Glomerular endothelial cell (primary cell): ENCODE results near the gene VASP. TPM values are rescaled to one million over a fixed set of nuclear protein-coding genes. Genes with fewer than 3 reads are reported as not detected.

Experiments used
- DNase-seq: peaks from one replicate; pipeline ENCODE4 v3.0.0-alpha.2; 2011; ENCODE audit warnings: low read depth, low spot score; ENCODE audit errors: extremely low read depth
- total RNA-seq: library from RNA; depleted of rRNA; stranded (reverse); fragments of >200 nt; gene quantifications from 2 replicates; pipeline ENCODE4 v1.2.3, GENCODE V29; 2015

VASP gene
- total RNA-seq, 1 donor from 2014 or later: 205 TPM

DNA sequence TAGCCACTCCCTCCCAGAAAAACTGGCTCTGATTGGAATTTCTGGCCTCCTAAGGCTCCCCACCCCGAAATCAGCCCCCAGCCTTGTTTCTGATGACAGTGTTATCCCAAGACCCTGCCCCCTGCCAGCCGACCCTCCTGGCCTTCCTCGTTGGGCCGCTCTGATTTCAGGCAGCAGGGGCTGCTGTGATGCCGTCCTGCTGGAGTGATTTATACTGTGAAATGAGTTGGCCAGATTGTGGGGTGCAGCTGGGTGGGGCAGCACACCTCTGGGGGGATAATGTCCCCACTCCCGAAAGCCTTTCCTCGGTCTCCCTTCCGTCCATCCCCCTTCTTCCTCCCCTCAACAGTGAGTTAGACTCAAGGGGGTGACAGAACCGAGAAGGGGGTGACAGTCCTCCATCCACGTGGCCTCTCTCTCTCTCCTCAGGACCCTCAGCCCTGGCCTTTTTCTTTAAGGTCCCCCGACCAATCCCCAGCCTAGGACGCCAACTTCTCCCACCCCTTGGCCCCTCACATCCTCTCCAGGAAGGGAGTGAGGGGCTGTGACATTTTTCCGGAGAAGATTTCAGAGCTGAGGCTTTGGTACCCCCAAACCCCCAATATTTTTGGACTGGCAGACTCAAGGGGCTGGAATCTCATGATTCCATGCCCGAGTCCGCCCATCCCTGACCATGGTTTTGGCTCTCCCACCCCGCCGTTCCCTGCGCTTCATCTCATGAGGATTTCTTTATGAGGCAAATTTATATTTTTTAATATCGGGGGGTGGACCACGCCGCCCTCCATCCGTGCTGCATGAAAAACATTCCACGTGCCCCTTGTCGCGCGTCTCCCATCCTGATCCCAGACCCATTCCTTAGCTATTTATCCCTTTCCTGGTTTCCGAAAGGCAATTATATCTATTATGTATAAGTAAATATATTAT is 33.3 kb upstream of the VASP start:
- DNase-seq: no peak

DNA sequence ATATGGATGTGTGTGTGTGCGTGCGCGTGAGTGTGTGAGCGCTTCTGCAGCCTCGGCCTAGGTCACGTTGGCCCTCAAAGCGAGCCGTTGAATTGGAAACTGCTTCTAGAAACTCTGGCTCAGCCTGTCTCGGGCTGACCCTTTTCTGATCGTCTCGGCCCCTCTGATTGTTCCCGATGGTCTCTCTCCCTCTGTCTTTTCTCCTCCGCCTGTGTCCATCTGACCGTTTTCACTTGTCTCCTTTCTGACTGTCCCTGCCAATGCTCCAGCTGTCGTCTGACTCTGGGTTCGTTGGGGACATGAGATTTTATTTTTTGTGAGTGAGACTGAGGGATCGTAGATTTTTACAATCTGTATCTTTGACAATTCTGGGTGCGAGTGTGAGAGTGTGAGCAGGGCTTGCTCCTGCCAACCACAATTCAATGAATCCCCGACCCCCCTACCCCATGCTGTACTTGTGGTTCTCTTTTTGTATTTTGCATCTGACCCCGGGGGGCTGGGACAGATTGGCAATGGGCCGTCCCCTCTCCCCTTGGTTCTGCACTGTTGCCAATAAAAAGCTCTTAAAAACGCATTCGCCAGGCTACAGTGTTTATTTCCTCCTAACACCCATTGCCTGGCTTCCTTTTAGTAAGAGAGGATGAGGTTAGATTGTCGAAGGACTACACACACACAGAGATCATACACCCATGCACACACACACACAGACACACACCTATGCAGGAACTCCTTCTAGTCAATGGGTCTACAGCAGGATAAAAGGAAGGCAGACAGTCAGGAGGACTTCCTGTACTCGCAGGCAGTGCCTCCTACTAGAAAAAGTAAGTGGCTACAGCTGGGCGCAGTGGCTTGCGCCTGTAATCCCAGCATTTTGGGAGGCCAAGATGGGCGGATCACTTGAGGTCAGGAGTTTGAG is 32.4 kb upstream of the VASP start:
- no peak for DNase-seq

DNA sequence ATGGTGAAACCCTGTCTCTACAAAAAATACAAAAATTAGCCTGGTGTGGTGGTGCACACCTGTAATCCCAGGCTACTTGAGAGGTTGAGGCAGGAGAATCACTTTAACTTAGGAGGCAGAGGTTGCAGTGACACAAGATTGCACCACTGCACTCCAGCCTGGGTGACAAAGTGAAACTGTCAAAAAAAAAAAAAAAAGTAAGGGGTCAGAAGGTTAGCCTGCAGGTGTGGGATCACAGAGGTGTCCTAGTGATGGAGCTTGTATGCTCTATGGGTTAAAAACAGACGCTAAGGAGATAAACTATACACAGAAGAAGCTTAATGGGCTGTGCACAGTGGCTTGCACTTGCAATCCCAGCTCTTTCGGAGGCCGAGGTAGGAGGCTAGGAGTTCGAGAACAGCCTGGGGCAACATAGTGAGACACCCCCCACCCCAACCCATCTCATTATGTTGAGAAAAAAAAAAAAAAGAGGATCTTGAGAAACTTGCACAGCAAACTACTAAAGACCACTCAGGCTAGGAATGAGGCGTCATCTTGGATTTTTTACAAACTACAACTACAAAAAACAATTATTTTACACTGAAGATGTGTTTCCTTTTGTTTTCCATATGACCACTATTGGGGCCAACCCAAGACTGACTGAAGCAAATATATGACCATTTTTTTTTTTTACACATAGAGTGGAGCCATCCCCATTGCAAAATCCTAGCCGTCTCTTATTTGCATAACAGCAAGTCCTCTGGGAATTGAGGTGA is 31.6 kb upstream of the VASP start:
- no peak for DNase-seq

DNA sequence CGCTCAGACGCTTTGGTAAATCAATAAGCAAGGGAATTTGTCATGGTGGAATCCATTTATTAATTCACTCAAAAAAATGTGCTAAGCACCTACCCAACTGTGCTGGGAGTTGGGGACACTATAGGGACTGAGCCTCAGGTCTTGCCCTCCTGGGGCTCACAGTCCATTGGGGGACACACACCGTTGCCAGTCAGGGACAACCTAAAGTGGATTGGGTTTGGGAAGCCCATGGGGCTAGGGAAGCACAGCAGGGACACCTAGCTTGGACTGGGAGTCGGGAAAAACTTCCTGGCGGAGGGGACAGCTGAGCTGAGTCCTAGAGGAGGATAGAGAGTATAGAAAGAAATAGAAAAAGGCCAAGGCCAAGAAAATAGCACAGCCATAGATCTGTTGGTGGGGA is 31.0 kb upstream of the VASP start:
- no peak for DNase-seq

DNA sequence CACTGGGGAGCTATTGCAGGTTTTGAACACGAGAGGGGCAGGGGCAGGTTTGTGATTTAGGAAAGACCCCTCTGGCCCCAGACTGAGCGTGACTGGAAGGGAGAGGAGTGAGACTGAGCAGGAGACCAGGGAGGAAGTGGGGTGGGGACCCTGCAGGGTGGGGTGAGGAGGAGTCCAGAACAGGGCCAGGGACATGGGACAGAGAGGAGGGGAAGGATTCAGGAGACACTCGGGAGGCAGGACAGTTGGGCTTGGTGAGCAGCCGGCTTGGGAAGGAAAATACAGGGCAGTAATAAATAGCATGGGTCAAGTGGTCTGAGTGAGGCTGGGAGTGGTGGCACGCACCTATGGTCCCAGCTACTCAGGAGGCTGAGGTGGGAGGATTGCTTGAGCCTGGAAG is 30.1 kb upstream of the VASP start:
- DNase-seq: no peak

DNA sequence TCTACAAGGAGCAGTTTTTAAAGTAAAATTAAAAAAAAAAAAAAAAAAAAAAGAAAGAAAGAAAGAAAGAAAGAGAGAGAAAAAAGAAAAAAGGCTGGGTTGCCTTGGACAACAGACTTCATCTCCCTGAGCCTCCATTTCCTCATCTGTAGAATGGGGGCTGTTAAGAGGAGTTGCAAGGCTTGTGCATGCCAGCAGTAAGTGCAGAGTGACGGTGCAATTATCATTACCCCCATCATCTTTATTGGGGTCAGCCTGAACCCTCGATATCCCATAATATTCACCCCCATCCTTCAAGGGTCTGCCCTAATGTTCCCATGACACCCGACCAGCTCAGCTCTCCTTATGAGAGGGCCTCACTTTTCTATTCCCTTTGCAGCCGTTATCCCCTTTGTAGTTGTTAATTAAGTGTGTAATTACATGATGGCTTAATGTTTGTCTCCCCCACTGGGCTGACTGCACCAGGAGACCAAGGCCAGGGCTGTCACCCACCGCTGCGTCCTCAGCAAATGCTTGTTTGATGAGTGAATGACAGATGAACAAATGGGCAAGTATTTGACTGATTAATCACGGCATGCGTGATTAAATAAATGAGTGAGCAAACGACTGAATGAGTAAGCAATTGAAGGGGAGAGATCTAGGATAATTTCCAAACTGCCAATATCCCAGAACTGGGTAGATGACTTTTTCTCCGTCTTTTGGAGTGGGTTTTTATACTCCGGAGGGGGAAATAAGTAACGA is 29.4 kb upstream of the VASP start:
- DNase-seq: no peak

DNA sequence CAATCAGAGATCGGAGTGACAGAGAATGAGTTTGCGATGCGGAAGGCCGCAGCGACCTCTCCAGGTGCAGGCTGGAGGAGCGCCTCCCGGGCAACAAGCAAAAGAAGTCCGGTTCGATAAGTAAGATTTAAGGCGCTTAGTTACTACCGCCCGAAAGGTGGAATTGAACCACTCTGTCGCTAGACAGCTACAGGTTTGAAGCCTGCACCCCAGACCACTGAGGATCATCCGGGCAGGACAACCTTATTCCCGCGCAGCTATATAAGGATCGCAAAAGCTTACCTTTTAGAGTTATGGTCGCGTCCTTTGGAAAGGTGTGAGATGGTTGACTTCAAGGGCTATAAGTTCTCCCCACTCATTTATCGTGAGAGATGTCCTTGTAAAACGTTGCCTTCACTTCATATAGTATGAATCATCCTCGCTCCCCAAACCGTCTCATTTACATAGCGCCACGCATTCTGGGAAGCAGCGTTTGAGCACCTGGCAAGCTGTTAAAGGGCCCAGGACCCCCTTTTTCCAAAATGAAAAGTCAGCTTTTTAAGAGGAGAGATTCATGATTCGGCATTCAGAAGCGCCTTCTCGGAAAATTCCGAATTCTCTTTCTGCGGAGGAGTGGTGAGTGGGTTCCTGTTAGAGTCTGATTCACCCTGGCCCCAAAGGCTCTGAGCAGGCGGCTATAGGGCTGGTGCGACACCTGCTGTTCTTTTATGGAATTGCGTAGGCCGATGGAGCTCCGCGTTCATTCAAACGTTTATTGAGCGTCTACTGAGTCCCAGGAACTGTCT is 28.6 kb upstream of the VASP start:
- no peak for DNase-seq

DNA sequence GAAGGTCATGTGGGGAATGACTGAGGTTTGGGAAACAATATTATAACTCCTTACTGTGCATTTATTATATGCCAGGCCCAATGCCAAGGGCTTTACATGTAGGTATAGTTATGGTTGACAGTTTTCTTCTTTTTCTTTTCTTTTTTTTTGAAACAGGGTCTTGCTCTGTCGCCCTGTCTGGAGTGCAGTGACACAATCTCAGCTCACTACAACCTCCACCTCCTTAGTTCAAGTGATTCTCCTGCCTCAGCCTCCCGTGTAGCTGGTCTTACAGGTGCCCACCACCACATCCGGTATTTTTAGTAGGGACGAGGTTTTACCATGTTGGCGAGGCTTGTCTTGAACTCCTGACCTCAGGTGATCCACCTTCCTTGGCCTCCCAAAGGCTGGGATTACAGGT is 24.2 kb upstream of the VASP start:
- DNase-seq: no peak

DNA sequence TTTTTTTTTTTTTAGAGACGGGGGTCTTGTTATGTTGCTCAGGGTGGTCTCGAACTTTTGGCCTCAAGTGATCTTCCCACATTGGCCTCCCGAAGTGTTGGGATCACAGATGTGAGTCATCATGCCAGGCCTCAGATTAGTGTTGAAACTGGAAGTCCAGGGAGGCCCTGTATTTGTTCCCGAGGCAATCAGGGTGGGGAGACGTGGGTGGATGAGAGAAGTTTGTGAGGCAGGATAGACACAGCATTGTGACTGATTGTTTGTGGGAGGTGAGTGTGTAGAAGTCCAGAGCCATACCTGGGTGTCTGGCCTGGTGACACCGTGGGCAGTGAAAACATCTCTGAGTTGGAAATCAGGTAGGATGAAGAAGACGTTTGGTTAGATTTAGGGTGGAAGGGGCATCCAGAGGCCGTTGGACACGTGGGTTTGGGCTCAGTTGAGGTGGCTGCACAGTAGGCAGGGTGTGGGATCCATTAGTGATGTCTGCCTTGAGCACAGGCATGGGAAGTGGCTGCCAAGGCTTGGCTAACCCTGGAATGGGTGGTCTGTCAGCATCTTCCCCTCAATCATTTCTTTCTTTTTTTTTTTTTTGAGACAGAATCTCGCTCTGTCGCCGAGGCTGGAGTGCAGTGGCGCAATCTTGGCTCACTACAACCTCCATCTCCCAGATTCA is 22.9 kb upstream of the VASP start:
- no peak for DNase-seq

DNA sequence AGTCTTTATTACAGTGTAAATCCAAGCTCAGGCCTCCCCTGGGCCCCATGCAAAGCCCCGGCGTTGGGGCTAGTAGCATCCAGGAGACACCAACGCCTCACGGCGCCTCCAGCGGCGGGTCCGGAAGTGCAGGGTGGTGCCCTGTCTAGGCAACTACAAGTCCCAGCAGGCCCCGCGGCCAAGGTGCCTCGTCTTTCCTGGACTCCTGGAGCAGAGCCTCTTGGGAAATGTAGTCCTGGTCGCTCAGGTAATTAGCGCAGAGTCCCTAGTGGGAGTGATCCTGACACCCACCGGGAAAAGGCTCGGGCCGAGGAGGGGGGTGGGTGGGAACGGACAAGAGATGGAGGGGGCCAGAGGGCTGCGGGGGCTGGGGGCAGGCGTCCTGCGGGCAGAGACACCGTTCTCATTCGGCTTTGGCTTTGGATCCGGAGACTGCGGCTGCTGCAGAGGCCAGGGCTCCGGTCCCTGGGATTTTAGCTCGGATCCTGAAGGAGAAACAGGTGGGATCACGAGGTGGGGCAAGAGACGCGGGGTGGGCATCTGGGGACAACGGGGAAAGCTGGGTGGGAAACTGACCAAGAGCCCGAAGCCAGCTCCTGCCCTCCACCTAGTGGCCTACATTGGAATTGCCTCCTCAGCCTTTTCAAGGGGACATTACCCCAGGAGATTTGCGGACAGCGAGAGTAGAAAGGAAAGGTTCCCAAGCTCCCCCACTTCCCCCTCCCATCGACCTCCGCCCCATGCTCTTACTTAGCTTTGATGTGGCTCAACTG is 21.8 kb upstream of the VASP start:
- DNase-seq: no peak

DNA sequence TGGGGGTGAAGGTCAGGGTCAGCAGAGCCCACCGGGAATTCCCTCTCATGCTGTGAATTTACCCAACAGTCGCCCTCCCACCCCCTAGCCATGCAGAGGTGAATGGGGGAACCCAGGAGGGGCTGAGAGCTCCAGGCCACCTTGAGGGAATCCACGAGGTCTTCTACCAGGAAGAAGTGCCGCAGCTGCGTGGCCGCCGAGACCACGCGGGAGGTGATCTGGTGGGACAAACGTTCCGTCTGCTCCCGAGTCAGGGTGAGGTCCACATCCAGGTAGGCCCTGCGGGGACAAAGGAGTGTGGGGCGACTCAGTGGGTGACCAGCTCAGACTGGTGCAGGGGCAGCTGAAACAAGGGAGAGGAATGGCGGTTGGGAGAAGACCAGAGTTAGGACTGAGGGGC is 18.6 kb upstream of the VASP start:
- DNase-seq: no peak

DNA sequence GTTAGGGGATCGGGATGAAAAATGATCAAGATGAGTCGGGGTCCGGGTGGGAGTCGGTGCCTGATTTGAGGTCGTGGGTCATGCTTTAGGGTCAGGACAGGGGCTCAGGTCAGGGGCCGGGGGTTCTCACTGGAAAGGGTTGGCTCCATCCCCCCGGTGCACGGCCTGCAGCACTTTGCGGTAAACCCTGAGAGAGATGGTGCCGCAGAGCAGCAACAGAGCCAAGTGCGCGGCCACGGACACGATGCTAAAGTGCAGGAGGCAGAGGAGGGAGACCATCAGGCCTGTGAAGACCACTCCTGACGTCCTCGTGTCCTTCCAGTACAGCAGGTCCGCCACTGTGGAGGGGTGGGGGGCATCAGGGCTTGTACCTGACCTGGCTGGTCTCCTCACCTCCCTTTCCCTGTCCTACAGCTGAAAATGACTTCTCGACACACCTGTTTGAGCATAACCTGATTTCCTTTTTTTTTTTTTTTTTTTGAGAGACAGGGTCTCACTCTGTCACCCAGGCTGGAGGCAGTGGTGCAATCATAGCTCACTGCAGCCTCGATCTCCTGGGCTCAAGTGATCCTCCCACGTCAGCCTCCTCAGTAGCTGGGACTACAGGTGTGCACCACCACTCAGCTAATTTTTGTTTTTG is 17.9 kb upstream of the VASP start:
- no peak for DNase-seq

DNA sequence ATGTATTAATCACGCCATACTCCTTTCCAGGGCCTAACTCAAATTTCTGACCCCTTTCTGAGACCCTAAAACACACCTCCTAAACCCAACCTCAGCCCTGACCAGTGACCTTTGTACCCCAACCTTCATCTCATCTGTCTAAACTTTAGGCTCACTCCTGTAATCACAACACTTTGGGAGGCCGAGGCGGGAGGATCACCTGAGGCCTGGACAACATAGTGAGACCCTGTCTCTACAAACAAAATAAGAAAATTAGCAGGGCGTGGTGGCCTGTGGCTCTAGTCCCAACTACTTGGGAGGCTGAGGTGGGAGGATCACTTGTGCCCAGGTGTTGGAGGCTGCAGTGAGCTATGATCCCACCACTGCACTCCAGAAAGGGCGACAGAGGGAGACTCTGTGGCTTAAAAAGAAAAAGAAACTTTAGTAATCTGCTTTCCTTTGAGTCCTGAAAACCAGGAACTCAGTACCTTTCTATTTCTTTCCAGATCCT is 15.1 kb upstream of the VASP start:
- no peak for DNase-seq

DNA sequence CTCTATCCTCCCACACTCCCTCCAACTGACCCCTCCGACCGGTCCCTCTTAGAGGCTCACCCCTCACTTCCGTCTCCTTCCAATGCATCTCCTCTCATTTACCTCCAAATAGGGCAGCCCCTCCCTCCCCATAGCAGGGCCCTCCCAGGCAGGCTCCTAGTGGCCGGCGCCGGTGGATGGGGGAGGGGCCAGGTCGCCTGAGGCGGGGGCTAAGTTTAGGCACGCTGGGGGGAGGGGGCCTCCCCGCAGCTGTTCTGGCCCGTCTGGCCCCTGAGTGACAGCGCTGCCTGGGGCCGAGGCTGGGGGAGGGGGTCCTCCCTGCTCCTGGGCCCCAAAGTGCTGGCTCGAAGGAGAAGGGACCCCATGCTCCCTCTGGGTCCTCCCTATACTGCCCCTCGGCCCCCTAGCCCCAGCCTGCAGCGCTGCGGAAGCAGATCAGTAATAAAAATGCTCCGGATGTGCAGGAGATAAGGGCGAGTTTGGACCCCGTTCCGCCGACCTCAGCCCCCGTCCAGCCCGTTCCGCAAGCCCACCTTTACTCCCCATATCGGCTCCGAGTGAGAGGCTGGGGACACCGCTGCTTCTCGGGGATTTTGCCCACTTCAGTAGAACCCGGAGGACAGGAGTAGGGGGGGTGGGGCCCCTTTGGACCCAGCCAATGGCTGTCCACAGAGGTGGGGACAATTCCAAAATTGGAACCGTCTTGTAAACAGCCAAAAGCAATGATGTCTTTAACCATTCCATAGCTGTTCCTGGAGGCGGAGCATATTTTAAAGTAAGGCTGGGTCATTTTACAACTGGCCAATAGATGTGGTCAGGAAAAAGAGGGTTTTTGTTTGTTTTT is 14.4 kb upstream of the VASP start:
- no peak for DNase-seq

DNA sequence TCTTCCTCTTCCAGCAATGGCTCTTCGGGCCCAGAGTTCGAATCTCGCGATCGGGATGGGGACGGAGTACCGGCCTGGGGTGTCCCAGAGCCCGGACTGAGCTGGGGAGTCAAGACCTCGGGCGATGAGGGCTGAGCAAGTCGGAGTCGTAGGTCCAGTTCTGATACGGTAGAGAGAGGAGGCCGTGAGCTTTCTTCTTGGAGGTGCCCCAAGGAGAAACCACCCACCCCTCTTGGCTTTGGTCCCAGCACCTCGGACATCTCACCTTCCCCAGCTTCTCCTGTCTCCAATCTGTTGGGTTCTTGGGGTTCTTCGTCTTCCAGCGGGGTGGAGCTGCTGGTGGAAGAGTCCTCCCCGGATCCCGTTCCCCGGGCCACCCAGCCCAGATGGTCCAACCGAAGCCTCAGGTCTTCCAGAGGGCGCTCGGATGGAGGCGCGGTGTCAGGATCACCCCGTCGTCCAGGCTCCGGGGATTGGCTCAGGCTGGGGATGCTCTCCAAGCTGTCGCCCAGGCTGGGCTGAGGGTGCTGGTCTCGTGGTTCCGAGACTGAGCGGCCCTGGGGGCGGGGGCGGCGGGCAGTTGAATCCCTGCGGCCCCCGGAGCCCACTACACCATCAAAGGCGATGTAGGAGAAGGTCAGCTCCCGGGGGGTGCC is 12.9 kb upstream of the VASP start:
- no peak for DNase-seq

DNA sequence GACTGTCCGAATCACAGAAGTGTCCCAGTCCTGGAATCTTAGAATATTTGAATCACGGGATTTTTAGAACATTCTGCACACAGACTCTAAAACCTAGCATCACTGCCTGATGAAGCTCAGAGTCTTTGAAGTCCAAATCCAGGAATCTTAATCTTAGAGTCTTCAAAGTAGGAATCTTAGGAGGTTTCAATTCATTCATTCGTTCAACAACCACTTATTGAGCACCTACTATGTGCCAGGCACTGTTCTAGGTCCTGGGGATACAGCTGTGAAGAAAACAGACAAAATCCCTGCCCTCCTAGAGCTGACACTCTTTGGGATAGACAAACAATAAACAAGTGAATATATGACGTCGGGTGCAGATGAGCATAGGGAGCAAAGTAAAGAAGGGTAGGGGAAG is 12.1 kb upstream of the VASP start:
- no peak for DNase-seq
